Ecto neural progenitor cell (in vitro differentiated cells): ENCODE measurements around the gene COTL1.

Source experiments
- DNase-seq: peaks from one replicate; pipeline ENCODE4 v3.0.0-alpha.2; 2018; ENCODE audit warnings: low spot score

COTL1 gene

DNA sequence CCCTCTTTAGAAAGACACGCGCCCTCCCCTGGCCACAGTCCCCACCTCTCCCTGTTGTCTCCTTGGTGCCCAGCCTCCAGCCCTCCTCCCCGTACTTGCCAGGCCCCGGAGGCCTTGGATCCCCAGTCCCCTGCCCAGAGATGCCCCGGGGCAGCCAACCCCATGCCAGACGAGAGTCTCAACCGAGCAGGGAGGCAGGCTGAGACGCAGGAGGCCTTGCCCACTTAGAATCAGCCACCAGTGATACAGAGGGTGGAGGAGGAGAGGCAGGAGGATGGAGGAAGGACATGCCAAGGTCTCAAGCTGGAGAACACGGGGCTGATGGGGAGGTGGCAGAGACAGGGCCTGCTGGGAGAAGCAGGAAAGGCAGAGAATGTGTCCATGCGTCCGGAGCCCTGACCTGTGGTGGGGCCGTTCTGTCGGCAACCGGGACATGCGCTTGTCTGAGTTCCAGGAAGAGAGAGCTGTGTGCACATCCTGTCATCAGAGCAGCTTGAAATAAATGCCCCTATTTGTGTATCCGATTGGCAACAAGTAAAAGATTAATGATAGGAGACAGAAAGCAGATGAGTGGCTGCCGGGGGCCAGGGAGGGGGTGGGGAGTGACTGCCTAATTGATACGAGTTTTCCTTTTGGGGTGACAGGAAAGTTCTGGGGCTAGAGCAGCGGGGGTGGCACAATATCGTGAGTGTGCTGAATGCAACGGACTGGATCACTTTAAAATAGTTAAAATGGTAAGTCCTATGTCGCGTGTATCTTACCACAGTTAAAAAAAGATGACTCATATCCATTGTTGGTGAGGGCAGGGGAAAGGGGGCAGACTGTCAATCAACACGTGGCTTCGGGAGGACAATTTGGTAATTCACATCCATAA, 68.7 kb downstream of the COTL1 start:
- DNase-seq: no peak

DNA sequence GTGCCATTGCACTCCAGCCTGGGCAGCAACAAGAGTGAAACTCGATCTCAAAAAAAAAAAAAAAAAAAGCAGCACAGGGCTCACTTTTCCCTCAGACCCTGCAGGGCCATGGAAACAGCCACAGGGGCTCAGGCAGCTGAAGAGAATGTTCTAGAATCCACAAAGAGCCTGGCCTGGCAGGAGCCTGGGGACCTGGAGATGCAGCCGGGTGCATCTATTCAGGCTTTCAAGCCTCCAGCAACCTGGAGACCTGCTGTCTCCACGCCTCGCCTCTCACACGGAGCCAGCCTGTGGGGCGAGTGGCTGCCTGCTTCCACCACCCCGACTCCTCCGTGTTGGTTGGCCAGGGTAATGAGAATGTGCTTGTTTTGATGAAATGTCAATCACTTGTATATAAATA, 69.4 kb downstream of the COTL1 start:
- no peak for DNase-seq

DNA sequence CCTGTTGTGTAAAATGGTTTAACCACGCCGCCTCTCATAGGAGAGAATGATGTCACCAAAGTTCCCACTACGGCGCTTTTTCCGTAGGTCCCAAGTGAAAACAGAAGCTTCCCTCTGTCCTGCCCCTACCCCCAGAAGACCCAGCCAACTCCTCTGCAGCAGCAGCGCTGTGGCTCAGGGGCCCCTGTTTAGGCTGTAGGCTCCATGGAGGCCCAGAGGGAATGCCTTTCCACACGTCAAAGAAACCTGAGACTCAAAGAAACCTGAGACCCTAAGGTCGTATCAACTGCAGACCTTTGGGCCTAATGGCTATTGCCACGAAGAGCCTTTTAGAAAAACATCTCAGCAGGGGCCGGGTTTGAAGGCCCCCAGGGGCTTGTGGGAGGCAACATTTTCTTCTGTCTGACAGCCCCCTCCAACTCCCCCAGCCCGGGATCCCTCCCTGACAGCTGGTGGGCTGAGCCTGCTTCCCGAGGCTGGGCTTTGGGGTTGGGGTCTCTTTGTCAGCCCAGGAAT, 70.3 kb downstream of the COTL1 start:
- DNase-seq: no peak

DNA sequence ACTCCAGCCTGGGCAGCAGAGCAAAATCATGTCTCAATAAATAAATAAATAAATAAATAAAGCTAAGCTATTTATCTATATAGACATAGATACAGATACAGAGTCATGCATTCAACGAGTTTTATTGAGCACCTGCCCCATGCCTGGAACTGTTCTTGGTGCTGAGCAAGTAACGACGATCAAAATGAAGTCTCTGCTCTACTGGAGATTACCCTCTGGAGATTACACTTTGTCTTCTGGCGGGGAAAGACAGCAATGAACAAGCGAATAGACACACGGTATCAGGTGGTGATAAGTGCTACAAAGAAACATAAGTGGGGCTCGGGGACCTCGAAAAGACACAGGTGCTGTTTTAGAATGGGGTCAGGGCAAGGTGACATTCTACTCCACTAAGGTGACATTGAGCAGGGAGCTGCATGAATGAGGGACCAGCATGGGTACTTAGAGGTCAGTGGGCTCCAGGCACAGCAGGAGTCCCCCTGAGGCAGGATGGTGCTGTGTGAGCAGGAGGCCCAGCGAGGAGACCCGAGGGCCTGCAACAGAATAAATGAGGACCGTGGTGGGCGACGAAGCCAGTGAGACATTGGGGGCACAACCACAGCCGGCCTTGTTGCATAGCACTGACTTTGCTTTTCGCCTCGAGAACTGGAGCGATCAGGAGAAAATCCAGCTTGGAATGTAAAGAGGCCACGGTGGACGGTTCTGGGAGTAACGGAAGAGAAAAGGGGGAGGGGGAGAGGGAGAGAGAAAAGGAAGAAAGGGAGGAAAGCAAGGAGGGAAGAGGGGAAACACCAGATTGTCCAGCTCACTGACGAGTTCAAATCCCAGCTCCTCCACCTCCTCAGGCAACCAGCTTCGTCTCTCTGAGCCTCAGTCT, 71.0 kb downstream of the COTL1 start:
- DNase-seq: no peak

DNA sequence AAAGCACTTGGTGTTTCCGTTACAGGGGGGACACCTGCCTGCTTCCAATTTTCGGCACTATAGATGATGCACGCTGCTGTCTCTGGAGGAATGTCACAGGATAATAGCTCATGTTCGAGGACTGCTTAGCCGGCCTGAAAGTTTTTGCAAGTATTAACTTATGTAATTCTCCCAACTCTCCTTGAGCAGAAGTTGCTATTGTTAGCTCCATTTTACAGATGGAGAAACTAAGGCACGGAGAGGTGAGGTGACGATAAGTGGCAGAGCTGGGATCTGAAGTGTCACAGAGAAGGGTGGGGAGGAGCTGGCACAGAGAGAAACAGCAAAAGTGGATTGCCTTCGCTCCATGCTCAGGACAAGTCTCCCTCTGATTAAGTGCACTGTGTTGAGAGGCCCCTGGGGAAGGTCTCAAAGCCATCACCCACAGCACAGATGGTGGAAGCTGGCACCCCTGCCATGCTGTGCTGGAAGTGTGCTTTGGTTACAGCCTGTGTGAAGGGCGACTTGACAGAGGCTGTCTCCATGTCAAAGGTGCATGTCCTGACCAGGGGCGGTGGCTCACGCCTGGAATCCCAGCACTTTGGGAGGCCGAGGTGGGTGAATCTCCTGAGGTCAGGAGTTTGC, 72.7 kb downstream of the COTL1 start:
- no peak for DNase-seq

DNA sequence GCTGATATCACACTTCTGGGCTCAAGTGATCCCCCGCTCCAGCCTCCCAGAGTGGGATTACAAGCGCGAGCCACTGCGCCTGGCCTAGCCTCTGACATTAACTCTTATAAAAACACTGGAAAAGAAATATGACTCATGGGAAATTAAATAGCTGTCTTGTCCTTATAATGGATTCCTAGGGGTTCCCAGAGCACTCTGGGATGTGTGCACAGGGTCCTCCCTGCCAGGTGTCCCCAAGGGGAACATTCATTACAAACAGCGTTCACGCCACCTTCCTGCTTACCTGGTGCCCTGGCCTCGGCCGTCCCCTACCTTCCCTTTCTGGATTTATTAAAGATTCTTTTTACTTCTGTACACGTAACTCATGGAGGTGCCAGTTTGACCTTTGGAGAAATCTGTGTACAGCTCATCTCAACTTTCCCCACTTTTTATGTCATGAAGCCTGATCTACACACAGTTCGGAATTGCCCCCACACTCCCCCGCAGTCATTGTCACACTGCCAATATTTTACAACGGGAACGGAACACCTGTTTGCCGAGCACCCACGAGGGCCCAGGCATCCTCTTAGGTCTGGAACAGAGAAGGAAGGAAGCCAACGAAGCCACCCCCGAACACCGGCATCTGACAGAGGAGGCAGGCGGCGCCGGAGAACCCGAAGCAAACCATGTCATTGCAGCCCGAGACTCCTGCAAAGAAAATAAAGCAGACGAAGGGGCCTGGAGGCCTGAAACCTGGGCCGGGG, 73.7 kb downstream of the COTL1 start:
- DNase-seq: no peak

DNA sequence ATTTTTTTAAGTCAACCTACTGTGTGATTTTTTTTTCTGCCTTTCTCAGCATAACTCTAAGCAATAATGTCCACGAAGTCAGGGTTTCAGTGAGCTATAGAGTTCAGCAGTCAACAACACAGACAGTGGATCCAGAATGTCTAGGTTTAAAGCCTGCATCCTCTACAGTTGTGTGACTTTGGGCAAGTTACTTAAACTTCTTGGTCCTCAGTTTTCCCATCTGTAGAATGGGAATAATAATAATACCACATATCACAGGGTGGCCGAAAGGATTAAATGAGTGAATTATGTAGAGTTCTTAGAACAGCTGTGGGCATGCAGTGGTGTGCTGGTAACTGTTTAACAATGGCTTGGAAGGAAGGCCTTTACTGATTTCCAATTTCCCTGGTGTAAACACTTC, 74.6 kb downstream of the COTL1 start:
- no peak for DNase-seq

DNA sequence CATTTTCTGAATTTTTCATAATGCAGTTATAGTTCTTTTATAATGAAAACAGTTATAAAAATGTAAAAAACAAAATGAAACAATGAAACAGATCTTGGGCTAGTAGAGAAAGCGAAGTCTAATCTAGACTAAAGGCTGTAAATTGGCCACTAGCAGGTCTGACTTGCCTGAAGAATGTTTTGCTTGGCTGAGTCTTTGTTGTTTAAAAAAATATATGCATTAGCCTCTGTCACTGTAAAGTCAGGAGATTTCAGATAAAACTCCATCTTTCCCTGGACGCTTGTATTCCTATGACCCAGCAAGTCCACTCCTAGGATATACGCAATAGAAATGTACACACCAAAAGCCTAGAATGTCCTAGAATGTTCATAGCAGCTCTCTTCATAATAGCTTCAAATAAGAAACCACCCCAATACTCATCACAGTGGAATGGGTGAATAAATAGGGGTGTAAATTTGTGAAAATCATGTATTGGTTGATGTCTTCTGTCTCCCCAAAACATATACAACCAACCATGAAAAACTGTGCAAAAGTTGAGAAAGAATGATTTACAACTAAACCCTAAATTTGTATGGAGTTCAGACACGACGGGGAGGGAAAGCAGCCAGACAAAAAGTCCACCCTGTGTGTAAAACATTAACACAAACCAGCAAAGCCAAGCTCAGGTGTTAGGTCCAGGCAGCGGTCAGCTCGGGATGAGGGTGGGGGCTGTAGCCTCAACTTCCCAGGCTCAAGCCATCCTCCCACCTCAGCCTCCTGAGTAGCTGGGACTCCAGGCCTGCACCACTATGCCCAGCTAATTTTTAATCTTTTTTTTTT, 75.7 kb downstream of the COTL1 start:
- no peak for DNase-seq

DNA sequence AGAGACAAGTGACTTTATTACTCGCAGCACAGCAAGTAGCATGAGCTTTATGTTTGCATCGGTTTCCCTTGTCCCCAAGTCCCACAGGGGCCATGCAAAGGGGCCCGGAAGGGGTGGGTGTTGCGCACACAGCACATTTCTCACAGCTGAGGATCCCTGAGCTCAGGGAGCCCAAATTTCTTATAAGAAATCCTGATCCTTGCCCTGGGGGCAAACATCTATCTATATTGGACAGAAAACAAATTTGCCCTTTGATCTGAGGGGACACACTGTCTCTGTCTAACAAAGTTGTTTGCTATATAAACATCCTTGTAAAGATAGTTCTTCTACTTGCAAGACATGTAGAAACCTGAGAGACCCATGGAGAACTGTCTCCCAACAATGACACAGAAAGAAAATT, 77.7 kb downstream of the COTL1 start:
- DNase-seq: no peak

DNA sequence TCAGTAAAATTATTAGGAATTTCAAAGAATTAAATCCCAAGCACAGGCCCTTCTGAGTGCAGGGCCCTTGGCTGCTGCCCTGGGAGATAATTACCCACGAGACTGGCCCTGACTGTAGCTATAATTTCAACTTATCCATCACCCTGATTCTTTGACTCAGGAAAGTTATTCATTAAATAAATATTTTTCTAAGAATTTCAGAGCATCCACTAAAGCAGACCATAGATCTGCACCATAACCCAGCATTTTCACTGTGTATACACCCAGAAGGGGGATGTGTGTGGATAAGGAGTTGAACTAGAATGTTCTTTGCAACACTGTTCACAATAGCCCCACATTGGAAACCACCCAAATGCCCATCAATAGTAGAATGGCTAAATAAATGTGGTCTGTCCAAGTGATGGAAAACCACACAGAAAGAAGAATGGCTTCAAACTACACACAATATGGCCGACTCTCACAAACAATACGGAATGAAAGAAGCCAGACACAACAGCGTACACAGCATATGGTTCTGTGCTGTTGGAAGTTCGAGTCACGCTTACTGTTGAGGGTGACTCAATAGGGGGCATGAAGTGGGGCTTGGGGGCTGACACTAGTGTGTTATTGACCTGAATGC, 79.5 kb downstream of the COTL1 start:
- no peak for DNase-seq

DNA sequence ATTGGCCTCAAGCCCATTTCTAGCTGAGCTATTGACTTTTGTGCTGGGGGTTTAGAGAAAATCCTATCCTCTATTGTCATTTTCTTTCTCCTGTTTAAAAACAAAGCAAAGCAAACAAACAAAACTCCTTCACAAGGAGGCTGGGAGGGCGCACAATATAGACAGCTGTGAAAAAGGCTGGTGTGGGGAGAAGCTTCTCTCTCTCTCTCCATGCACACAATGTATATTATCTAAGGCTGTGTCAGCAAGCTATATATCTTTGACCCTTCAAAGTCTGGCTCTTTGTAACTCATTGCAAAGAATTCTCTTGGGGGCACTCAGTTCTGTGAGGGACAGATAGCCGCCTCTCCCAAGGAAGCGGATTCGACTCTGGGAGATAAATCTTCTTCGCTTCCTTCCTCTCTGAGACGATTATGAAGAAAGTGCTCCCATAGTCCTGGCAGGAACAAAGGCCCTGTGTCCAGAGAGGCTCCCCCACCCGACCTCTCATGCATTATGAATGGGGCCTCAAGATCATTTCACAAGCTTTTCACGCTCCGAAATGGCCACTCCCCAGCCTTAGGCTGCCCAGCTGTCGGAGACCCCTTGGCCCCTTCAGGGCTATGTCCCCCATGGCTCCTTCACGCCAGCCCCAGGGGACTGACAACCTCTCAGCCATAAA, 80.3 kb downstream of the COTL1 start:
- no peak for DNase-seq

DNA sequence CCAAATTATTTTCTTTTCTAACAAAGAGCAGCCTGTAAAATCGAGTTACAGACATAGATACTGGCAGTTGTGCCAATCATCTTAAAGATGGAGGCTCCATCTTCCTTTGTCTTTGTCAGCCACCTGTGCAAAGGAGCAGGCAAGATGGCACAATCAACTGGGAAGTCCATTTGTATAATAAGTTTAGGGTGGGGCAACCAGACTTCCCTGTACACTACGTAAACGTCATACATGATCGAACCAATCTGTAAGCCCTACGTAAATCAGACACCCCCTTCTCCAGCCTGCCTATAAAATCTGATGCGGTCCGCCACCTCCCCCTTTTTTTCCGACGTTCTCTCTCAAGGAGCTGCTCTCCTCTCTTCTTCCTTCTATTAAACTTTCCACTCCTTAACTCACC, 82.0 kb downstream of the COTL1 start:
- no peak for DNase-seq

DNA sequence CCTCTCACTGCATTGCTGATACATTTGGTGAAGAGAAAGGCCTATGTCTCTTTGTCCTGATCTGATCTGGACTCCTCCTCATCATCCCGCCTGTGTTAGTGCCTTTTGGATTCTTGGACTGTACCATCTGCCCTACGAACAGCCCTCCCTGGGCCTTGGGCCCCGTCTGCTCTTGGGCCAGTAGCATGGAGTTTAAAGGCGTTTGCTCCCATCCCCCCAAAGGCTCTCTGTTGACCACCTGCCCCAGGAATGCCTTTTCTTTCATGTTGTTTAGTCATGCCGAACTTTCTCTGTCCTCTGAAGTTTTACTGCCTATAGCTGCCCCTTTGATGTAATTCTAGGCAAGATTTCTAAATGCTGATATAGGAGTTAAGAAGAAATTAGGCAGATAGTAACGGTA, 82.5 kb downstream of the COTL1 start:
- no peak for DNase-seq

DNA sequence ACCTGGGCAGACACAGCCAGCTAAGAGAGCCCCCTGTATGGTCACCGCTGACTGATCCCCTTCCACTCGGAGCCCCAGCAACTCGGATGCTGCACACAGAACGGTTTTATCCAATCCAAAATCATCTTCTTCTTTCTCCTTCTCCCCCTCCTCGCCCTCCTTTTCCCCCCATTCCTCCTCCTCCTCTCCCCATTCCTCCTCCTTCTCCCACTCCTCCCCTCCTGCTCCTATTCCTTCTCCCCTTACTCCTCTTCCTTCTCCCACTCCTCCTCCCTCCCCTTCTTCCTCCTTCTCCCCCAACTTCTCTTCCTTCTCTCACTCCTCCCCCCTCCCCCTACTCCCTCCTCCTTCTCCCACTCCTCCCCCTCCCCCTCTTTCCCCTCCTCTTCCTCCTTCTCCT, 83.1 kb downstream of the COTL1 start:
- no peak for DNase-seq

DNA sequence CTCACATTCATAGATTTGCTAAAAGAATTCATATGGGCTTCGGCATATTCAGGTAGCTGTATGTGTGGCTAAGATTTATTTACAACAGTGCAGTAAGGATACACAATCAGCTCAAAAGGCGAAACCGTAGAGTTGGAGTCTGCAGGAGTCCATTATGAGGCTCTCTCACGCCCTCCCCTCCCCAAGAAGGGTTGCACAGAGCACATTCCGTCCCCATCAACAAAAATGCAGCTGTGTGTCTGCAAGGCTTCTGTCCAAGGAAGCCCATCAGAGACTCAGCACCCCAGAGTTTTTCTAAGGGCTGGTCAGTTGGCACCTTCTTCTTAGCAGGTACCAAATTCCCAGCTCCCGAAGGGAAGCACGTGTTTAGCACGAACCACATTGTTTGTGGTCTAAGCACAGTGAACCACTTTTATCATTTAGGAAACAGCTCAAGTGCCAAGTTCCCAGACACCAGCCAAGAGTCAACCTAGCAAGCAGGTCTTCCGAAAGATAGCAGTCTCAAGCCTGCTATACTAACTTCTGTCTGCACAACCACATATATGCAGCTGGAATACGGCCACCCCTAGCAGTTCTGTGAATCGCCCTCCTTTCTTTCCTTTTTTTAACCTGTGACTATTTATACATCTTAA, 84.9 kb downstream of the COTL1 start:
- no peak for DNase-seq

DNA sequence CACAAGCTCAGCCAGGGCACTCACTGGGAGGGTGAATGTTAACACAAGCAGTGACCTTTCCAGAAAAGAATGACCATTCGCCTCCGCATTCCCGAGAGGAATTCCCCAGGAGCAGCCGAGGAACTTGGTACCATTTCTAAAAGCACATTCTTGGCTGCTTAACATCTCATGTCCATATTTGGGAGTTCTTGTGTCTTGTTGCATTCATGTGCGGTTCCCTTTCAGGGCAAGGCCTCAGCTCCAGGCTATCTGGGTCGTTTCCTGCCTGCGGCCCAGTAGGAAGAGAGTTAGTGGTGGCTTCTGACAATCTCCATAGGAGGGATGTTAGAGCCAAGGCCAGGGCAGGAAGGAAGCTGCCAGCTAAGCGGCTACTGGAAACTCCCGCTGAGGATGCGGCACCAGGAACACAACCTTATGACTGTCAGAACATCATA, 85.6 kb downstream of the COTL1 start:
- DNase-seq: peak; percentile 70

DNA sequence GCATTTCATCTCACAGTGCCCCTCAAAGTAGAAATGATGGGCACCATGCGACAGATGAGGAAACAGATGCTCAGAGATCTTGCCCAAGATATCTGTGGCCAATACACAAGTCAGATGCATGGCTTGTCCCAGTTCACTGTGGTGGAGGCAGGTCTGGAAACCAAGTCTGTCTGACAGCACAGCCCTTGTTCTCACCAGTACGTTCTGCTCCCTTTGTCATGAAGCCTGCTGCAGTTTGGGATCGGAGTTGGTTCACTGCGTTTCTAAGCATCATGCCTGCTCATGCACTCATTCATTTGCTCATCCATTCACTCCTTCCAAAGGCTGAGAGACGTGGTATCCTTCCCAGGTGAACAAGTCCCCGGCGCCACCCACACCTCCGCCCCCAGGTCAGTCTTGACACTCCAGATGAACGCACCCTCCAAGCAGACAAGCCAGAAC, 86.2 kb downstream of the COTL1 start:
- no peak for DNase-seq

DNA sequence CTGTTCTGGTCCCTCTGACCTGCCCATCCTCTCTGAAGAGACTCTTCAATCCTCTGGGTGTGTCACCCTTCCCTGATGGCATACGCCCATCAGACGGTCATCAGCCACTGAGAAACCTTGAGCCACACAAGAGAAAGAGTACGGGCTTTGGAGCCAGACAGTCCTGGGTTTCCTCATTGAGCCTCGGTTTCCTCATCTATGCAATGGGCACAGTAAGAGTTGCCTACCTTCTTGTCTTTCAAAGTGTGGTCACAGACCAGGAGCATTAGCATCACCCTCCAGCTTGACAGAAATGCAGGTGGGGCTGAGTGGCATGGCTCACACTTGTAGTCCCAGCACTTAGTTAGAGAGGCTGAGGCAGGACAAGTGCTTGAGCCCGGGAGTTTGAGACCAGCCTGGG, 87.3 kb downstream of the COTL1 start:
- no peak for DNase-seq

DNA sequence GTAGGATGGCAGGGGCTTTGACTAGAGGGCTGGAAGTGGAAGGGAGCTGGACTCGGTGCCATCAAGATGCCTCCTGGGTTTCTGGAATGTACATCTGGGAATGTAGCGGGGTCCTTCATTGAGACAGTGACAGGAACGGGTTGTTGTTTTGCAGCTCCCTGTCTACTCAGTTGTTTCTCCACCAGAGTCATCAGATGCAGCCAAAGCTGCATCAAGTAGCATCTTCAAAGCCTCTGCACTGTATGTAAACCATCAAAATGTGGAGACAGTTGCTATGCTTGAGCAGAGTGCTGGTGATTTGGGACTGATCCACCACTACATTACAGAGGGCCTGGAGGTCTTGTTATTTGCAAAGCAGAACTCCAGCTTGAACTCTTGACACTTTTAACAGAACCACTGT, 88.3 kb downstream of the COTL1 start:
- no peak for DNase-seq
